ENCODE data around the gene NELL1. TPM values are rescaled to one million over a fixed set of nuclear protein-coding genes. Genes with fewer than 3 reads are reported as not detected.

NELL1 gene
- total RNA-seq, 2 donors from 2014 or later = not detected

- TF ChIP-seq, protein P1, sequence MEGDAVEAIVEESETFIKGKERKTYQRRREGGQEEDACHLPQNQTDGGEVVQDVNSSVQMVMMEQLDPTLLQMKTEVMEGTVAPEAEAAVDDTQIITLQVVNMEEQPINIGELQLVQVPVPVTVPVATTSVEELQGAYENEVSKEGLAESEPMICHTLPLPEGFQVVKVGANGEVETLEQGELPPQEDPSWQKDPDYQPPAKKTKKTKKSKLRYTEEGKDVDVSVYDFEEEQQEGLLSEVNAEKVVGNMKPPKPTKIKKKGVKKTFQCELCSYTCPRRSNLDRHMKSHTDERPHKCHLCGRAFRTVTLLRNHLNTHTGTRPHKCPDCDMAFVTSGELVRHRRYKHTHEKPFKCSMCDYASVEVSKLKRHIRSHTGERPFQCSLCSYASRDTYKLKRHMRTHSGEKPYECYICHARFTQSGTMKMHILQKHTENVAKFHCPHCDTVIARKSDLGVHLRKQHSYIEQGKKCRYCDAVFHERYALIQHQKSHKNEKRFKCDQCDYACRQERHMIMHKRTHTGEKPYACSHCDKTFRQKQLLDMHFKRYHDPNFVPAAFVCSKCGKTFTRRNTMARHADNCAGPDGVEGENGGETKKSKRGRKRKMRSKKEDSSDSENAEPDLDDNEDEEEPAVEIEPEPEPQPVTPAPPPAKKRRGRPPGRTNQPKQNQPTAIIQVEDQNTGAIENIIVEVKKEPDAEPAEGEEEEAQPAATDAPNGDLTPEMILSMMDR (IDR thresholded peaks at IDR 0.05) = no peak
- no peak for TF ChIP-seq POLR2A (IDR thresholded peaks at IDR 0.05)
- H3K4me1 ChIP-seq = peaks cover 13% of the 10 kb centered on the region
- WGBS, 2 donors = 46 to 48% methylated on average over 3 of the region's 3 CpGs
- ATAC-seq = no peak
- H3K9me3 ChIP-seq = no peaks in the 10 kb centered on the region
- H3K27ac ChIP-seq = no peak overlapping the region
- H3K4me3 ChIP-seq = no peak overlapping the region
- H3K27me3 ChIP-seq = no peaks in the 10 kb centered on the region
- no peaks in the 10 kb centered on the region for H3K36me3 ChIP-seq (replicated peaks in 1 of 2; ENCODE audit: insufficient read depth in 1 of 2, low read depth in 2 of 2)
- intact Hi-C loops (cut with DNase I) = no loop called here
- DNase-seq = no peak
These were observed 887.5 kb downstream of the NELL1 start for GRCh38 chr11:21556926-21557325.

DNA sequence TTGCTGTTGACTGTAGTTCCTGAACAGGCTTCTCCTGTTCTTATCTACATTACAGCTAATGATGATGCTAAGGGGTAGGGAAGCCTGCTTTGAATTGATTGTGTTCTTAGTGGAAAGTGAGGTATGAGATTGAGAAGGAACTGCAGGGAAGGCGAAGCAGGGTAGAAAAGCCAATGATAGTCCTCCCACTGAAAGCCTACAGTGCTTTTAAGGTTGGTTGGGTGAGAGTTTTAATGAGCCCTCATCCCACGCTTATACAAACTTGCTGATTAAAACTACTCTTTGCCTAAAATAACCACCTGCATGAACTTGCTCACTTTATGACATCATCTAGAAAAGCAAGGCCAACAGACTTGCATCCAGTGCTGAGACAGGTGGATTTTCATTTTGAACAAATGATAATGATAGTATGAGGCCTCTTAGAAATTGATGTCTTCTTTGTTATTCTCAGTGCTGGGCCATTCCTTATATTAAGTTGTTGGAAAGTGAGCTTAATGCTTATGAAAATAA is 891.1 kb downstream of the NELL1 start:
- TF ChIP-seq, protein P1 (IDR thresholded peaks at IDR 0.05) = no peak
- TF ChIP-seq POLR2A (IDR thresholded peaks at IDR 0.05) = no peak
- Histone ChIP-seq H3K4me3 (no peak overlapping the region), H3K4me1 (no peaks in the 10 kb centered on the region), H3K36me3 (replicated peaks in 1 of 2; ENCODE audit: insufficient read depth in 1 of 2, low read depth in 2 of 2) (no peaks in the 10 kb centered on the region), H3K27me3 (no peaks in the 10 kb centered on the region), H3K27ac (no peak overlapping the region), H3K9me3 (no peaks in the 10 kb centered on the region)
- intact Hi-C loops (cut with DNase I) = no loop called here
- WGBS, 2 donors = 63 to 70% methylated on average over 2 of the region's 2 CpGs
- DNase-seq (no peak), ATAC-seq (no peak)

- Histone ChIP-seq H3K27ac (no peak overlapping the region), H3K27me3 (no peaks in the 10 kb centered on the region), H3K4me3 (no peak overlapping the region), H3K9me3 (no peaks in the 10 kb centered on the region), H3K36me3 (replicated peaks in 1 of 2; ENCODE audit: insufficient read depth in 1 of 2, low read depth in 2 of 2) (no peaks in the 10 kb centered on the region), H3K4me1 (no peaks in the 10 kb centered on the region)
- intact Hi-C loops (cut with DNase I) = no loop called here
- WGBS, 2 donors = 43 to 56% methylated on average over 1 of the region's 1 CpG
- ATAC-seq (no peak), DNase-seq (no peak)
- no peak for TF ChIP-seq POLR2A (IDR thresholded peaks at IDR 0.05)
- TF ChIP-seq, protein P1 (IDR thresholded peaks at IDR 0.05) = no peak
These were observed 892.2 kb downstream of the NELL1 start for GRCh38 chr11:21561581-21561980.

DNA sequence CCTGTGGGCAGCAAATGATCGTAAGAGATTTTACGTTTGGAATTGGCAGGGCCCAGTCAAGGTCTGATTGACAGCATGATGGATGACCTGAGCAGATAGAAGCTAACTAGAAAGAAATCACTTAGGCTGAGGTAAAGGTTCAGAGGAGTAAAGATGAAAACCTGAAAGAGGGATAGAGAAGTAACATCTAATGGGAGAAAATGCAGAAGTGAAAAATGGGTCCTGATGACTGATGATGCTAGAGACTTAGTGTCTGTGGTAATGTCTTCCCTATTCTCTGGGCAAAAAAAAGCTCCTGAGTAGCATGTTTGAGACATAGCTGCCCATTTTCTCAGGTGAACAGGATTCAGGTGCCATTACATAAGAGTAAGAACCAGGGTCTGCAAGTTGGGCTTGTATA is 894.7 kb downstream of the NELL1 start:
- no peak for ATAC-seq
- no peaks in the 10 kb centered on the region for H3K9me3 ChIP-seq
- no peaks in the 10 kb centered on the region for H3K4me1 ChIP-seq
- intact Hi-C loops (cut with DNase I) = no loop called here
- no peaks in the 10 kb centered on the region for H3K27me3 ChIP-seq
- no peak overlapping the region for H3K27ac ChIP-seq
- no peak overlapping the region for H3K4me3 ChIP-seq
- no peaks in the 10 kb centered on the region for H3K36me3 ChIP-seq (replicated peaks in 1 of 2; ENCODE audit: insufficient read depth in 1 of 2, low read depth in 2 of 2)
- TF ChIP-seq, protein P1 (IDR thresholded peaks at IDR 0.05) = no peak
- no peak for TF ChIP-seq POLR2A (IDR thresholded peaks at IDR 0.05)
- no peak for DNase-seq
- 38 to 39% methylated on average over 2 of the region's 2 CpGs for WGBS, 2 donors

Measured in body of pancreas (tissue), 4 donors.